ENCODE measurements around the gene EIF2B2. TPM values are rescaled to one million over a fixed set of nuclear protein-coding genes. Genes with fewer than 3 reads are reported as not detected.
"Not testable (repeated sequence)": the region's sequence is repeated elsewhere in the genome, so short reads cannot be mapped to it uniquely, and the experiment has no call there.

EIF2B2 gene
- total and polyA plus RNA-seq, 5 experiments from 2014 or later, result 14.1 to 36.7 (median 26.7) TPM

GRCh38 chr14:74983343-74983742, 19.4 kb upstream of the EIF2B2 start:
- Mint-ChIP-seq H3K4me3 (no peak overlapping the region), H3K4me1 (no peaks in the 10 kb centered on the region), H3K27ac (no peak overlapping the region), H3K36me3 (no peaks in the 10 kb centered on the region), H3K27me3 (peaks cover 0 to 2% (median 0%) of the 10 kb centered on the region in 5 donors), H3K9me3 (no peaks in the 10 kb centered on the region)
- POLR2A ChIA-PET, result interaction anchor here (1.1 kb wide), 1 partner anchor 27 kb away, joined by 3 read pairs; no protein-coding TSS in a partner anchor
- ATAC-seq (no peak), DNase-seq (no peak)

- H3K36me3 Mint-ChIP-seq, result no peaks in the 10 kb centered on the region
- no peak for DNase-seq
- POLR2A ChIA-PET, result interaction anchor here (0.5 kb wide), 1 partner anchor 676 kb away, joined by 3 read pairs; the partner anchor contains the start of gene ERG28
Observed at GRCh38 chr14:74984236-74985027, 18.3 kb upstream of the EIF2B2 start.

GRCh38 chr14:74985028-74985310, 17.8 kb upstream of the EIF2B2 start:
- no peak for ATAC-seq
- POLR2A ChIA-PET, result no interaction called here

More at GRCh38 chr14:74984236-74985027, 18.3 kb upstream of the EIF2B2 start:
- no peaks in the 10 kb centered on the region for H3K27me3 Mint-ChIP-seq
- no peak overlapping the region for H3K4me3 Mint-ChIP-seq
- ATAC-seq, result no peak
- H3K27ac Mint-ChIP-seq, result peak overlapping the region in 1 of 10 donors; percentile 21
- H3K4me1 Mint-ChIP-seq, result no peaks in the 10 kb centered on the region
- no peaks in the 10 kb centered on the region for H3K9me3 Mint-ChIP-seq

GRCh38 chr14:74985806-74986205, 16.9 kb upstream of the EIF2B2 start:
- Mint-ChIP-seq H3K27ac (no peak overlapping the region), H3K4me1 (no peaks in the 10 kb centered on the region), H3K27me3 (no peaks in the 10 kb centered on the region), H3K9me3 (no peaks in the 10 kb centered on the region), H3K36me3 (no peaks in the 10 kb centered on the region), H3K4me3 (no peak overlapping the region)
- ATAC-seq (no peak), DNase-seq (no peak)
- POLR2A ChIA-PET, result interaction anchor here (0.7 kb wide), 1 partner anchor 140 kb away, joined by 3 read pairs; no protein-coding TSS in a partner anchor

More at GRCh38 chr14:74985028-74985310, 17.8 kb upstream of the EIF2B2 start:
- no peaks in the 10 kb centered on the region for H3K9me3 Mint-ChIP-seq
- no peaks in the 10 kb centered on the region for H3K27me3 Mint-ChIP-seq
- no peak for DNase-seq
- no peak overlapping the region for H3K27ac Mint-ChIP-seq
- H3K4me1 Mint-ChIP-seq, result no peaks in the 10 kb centered on the region
- H3K4me3 Mint-ChIP-seq, result no peak overlapping the region
- no peaks in the 10 kb centered on the region for H3K36me3 Mint-ChIP-seq

GRCh38 chr14:74988131-74988530, 14.6 kb upstream of the EIF2B2 start:
- POLR2A ChIA-PET, result no interaction called here
- no peaks in the 10 kb centered on the region for H3K9me3 Mint-ChIP-seq
- peak overlapping the region in 1 of 10 donors; percentile 1 for H3K27ac Mint-ChIP-seq
- H3K4me1 Mint-ChIP-seq, result no peaks in the 10 kb centered on the region
- no peaks in the 10 kb centered on the region for H3K36me3 Mint-ChIP-seq
- no peaks in the 10 kb centered on the region for H3K27me3 Mint-ChIP-seq
- no peak overlapping the region for H3K4me3 Mint-ChIP-seq
- no peak for DNase-seq
- no peak for ATAC-seq

- ATAC-seq (no peak), DNase-seq (no peak)
- Mint-ChIP-seq H3K36me3 (no peaks in the 10 kb centered on the region), H3K27me3 (no peaks in the 10 kb centered on the region), H3K4me1 (no peaks in the 10 kb centered on the region), H3K27ac (no peak overlapping the region), H3K4me3 (no peak overlapping the region), H3K9me3 (no peaks in the 10 kb centered on the region)
- POLR2A ChIA-PET, result no interaction called here
Observed at GRCh38 chr14:74988993-74989392, 13.7 kb upstream of the EIF2B2 start.

GRCh38 chr14:74994182-74994581, 8.5 kb upstream of the EIF2B2 start:
- POLR2A ChIA-PET, H3K36me3 Mint-ChIP-seq, DNase-seq, H3K27me3 Mint-ChIP-seq, H3K27ac Mint-ChIP-seq, H3K9me3 Mint-ChIP-seq, H3K4me1 Mint-ChIP-seq, ATAC-seq, H3K4me3 Mint-ChIP-seq: not testable (repeated sequence)

GRCh38 chr14:74995781-74996180, 6.9 kb upstream of the EIF2B2 start:
- ATAC-seq, H3K4me1 Mint-ChIP-seq, DNase-seq, H3K27me3 Mint-ChIP-seq, H3K9me3 Mint-ChIP-seq, POLR2A ChIA-PET, H3K27ac Mint-ChIP-seq, H3K4me3 Mint-ChIP-seq, H3K36me3 Mint-ChIP-seq: not testable (repeated sequence)

GRCh38 chr14:75001261-75001660, 1.5 kb upstream of the EIF2B2 start:
- H3K27ac Mint-ChIP-seq, result peak overlapping the region in 9 of 10 donors; percentile 15 to 100 (median 99)
- no peaks in the 10 kb centered on the region for H3K9me3 Mint-ChIP-seq
- H3K27me3 Mint-ChIP-seq, result no peaks in the 10 kb centered on the region
- peak overlapping the region in 3 of 10 donors; percentile 22 to 98 (median 36) for H3K4me3 Mint-ChIP-seq
- ATAC-seq, result no peak
- H3K36me3 Mint-ChIP-seq, result peaks cover 0 to 23% (median 4%) of the 10 kb centered on the region in 3 donors
- H3K4me1 Mint-ChIP-seq, result peaks cover 12 to 45% (median 37%) of the 10 kb centered on the region in 4 donors
- no peak for DNase-seq
- POLR2A ChIA-PET, result interaction anchor here (1.2 kb wide), 1 partner anchor 50 kb away, joined by 3 read pairs; the partner anchor contains the start of gene MLH3

GRCh38 chr14:75001899-75002298, 822 bp upstream of the EIF2B2 start:
- peaks cover 12 to 49% (median 39%) of the 10 kb centered on the region in 4 donors for H3K4me1 Mint-ChIP-seq
- POLR2A ChIA-PET, result interaction anchor here (1.2 to 1.6 kb wide), 2 partner anchors 49 to 60 kb away, joined by 3 to 4 read pairs; partner anchors contain the start of gene MLH3
- H3K27ac Mint-ChIP-seq, result peak overlapping the region; percentile 94 to 100 (median 99)
- no peak for DNase-seq
- peak overlapping the region; percentile 82 to 99 (median 98) for H3K4me3 Mint-ChIP-seq
- H3K9me3 Mint-ChIP-seq, result no peaks in the 10 kb centered on the region
- peaks cover 0 to 29% (median 10%) of the 10 kb centered on the region in 3 donors for H3K36me3 Mint-ChIP-seq
- ATAC-seq, result no peak
- no peaks in the 10 kb centered on the region for H3K27me3 Mint-ChIP-seq

- peaks cover 14 to 51% (median 40%) of the 10 kb centered on the region in 4 donors for H3K4me1 Mint-ChIP-seq
- POLR2A ChIA-PET, result interaction anchor here (0.8 to 1.6 kb wide), 7 partner anchors 28 to 143 kb away, joined by 3 to 5 read pairs (median 3); partner anchors contain the start of genes NEK9, RPS6KL1 and ZC2HC1C
- no peak for ATAC-seq
- DNase-seq, result peak in 1 of 10 donors; percentile 8
- H3K27ac Mint-ChIP-seq, result peak overlapping the region; percentile 94 to 100 (median 99)
- H3K4me3 Mint-ChIP-seq, result peak overlapping the region; percentile 82 to 99 (median 98)
- H3K36me3 Mint-ChIP-seq, result peaks cover 3 to 44% (median 14%) of the 10 kb centered on the region in 3 donors
- no peaks in the 10 kb centered on the region for H3K27me3 Mint-ChIP-seq
- no peaks in the 10 kb centered on the region for H3K9me3 Mint-ChIP-seq
Observed at GRCh38 chr14:75003250-75004027, 718 bp downstream of the EIF2B2 start.

- Mint-ChIP-seq H3K36me3 (peaks cover 3 to 63% (median 14%) of the 10 kb centered on the region in 3 donors), H3K27me3 (no peaks in the 10 kb centered on the region), H3K27ac (peak overlapping the region in 7 of 10 donors; percentile 37 to 99 (median 67)), H3K9me3 (no peaks in the 10 kb centered on the region), H3K4me1 (peaks cover 16 to 51% (median 45%) of the 10 kb centered on the region in 4 donors), H3K4me3 (peak overlapping the region in 4 of 10 donors; percentile 3 to 41 (median 21))
- DNase-seq (no peak), ATAC-seq (no peak)
- POLR2A ChIA-PET, result interaction anchor here (0.5 kb wide), 1 partner anchor 32 kb away, joined by 3 read pairs; no protein-coding TSS in a partner anchor
Observed at GRCh38 chr14:75005357-75005756, 2.6 kb downstream of the EIF2B2 start.

Measured in naive thymus-derived CD8-positive, alpha-beta T cell (primary cell).